Astrocyte (in vitro differentiated cells and primary cell): ENCODE results near the gene DAP. TPM values are rescaled to one million over a fixed set of nuclear protein-coding genes. Genes with fewer than 3 reads are reported as not detected.

Experiments used
- DNase-seq: peaks from one replicate; pipeline ENCODE4 v3.0.0-alpha.2; 2010; ENCODE audit warnings: low read depth
- FAIRE-seq: peaks from 2 replicates; lab custom pipeline; 2011; peaks lifted over from hg19 to GRCh38; lab: Jason Lieb, UNC
- H2AFZ ChIP-seq: 2 replicates; pipeline ENCODE4 v1.6.0; 2012; ENCODE audit warnings: low read depth, low read length, inconsistent platforms
- H3K27ac ChIP-seq: 2 replicates; pipeline ENCODE4 v1.5.1; 2011; ENCODE audit warnings: low read depth, low read length, inconsistent platforms
- H3K27me3 ChIP-seq: 2 replicates; pipeline ENCODE4 v1.6.0; 2011; ENCODE audit warnings: low read length, inconsistent platforms; ENCODE audit not compliant: insufficient read depth
- H3K36me3 ChIP-seq: 2 replicates; pipeline ENCODE4 v1.5.1; 2011; ENCODE audit warnings: low read length, inconsistent platforms; ENCODE audit not compliant: insufficient read depth
- H3K4me1 ChIP-seq: 2 replicates; pipeline ENCODE4 v1.5.1; 2011; ENCODE audit warnings: low read length, inconsistent platforms; ENCODE audit not compliant: insufficient read depth
- H3K4me2 ChIP-seq: 2 replicates; pipeline ENCODE4 v1.6.0; 2012; ENCODE audit warnings: low read length, inconsistent platforms
- H3K4me3 ChIP-seq: 2 replicates; pipeline ENCODE4 v1.5.1; 2011; ENCODE audit warnings: low read depth, mild to moderate bottlenecking, low read length, inconsistent platforms; ENCODE audit not compliant: insufficient read depth
- H3K79me2 ChIP-seq: 2 replicates; pipeline ENCODE4 v1.6.0; 2012; ENCODE audit warnings: mild to moderate bottlenecking, low read length, inconsistent platforms; ENCODE audit not compliant: insufficient read depth
- H3K9ac ChIP-seq: 2 replicates; pipeline ENCODE4 v1.6.0; 2012; ENCODE audit warnings: mild to moderate bottlenecking, low read length, inconsistent platforms
- H3K9me3 ChIP-seq: 2 replicates; pipeline ENCODE4 v1.5.1; 2012; ENCODE audit warnings: low read depth, mild to moderate bottlenecking, low read length, inconsistent platforms; ENCODE audit not compliant: insufficient read depth
- H4K20me1 ChIP-seq: 2 replicates; pipeline ENCODE4 v1.6.0; 2012; ENCODE audit warnings: low read length, inconsistent platforms; ENCODE audit not compliant: insufficient read depth
- H3K27ac Mint-ChIP-seq: one replicate; pipeline ENCODE4 v1.8.0; 2021; ENCODE audit warnings: mild to moderate bottlenecking, mixed read lengths; ENCODE audit not compliant: unreplicated experiment
- H3K27me3 Mint-ChIP-seq: one replicate; pipeline ENCODE4 v1.8.0; 2021; ENCODE audit warnings: low read depth, mixed read lengths; ENCODE audit not compliant: unreplicated experiment
- H3K36me3 Mint-ChIP-seq: one replicate; pipeline ENCODE4 v1.8.0; 2021; ENCODE audit warnings: low read depth, mixed read lengths; ENCODE audit not compliant: unreplicated experiment
- H3K4me1 Mint-ChIP-seq: one replicate; pipeline ENCODE4 v1.8.0; 2021; ENCODE audit warnings: low read depth, mixed read lengths; ENCODE audit not compliant: unreplicated experiment
- H3K4me3 Mint-ChIP-seq: one replicate; pipeline ENCODE4 v1.8.0; 2021; ENCODE audit warnings: mild to moderate bottlenecking, moderate library complexity, mixed read lengths; ENCODE audit not compliant: unreplicated experiment
- H3K9me3 Mint-ChIP-seq: one replicate; pipeline ENCODE4 v1.8.0; 2021; ENCODE audit warnings: mild to moderate bottlenecking, mixed read lengths; ENCODE audit not compliant: unreplicated experiment
- CTCF ChIP-seq: IDR thresholded peaks from 2 replicates; pipeline ENCODE4 v1.5.1; 2011; ENCODE audit warnings: low read depth, mild to moderate bottlenecking, inconsistent platforms, low read length, moderate library complexity; ENCODE audit not compliant: insufficient read depth
- EZH2 ChIP-seq: IDR thresholded peaks from 2 replicates; pipeline ENCODE4 v1.6.1; 2012; ENCODE audit warnings: mild to moderate bottlenecking, low read length, inconsistent platforms; ENCODE audit not compliant: insufficient read depth
- total RNA-seq: library from RNA; stranded (reverse); gene quantifications from 2 replicates; pipeline ENCODE4 v1.2.1, GENCODE V29; 2021

The DAP gene
- total RNA-seq, 1 donor from 2014 or later = 239 TPM

- Histone ChIP-seq H3K27me3 (no peaks in the 10 kb centered on the region), H2AFZ (no peak overlapping the region), H4K20me1 (peaks cover 6% of the 10 kb centered on the region), H3K4me3 (no peak overlapping the region), H3K36me3 (no peaks in the 10 kb centered on the region), H3K79me2 (no peaks in the 10 kb centered on the region), H3K4me1 (peaks cover 17% of the 10 kb centered on the region), H3K27ac (no peak overlapping the region), H3K4me2 (no peak overlapping the region), H3K9me3 (peaks cover 3% of the 10 kb centered on the region), H3K9ac (no peak overlapping the region)
- H3K27ac Mint-ChIP-seq = peak overlapping the region; percentile 47
- H3K9me3 Mint-ChIP-seq = no peaks in the 10 kb centered on the region
- H3K4me3 Mint-ChIP-seq = no peak overlapping the region
- H3K27me3 Mint-ChIP-seq = no peaks in the 10 kb centered on the region
- FAIRE-seq (no peak), DNase-seq (no peak)
- peaks cover 12% of the 10 kb centered on the region for H3K36me3 Mint-ChIP-seq
- TF ChIP-seq CTCF = no peak
- TF ChIP-seq EZH2 = no peak
- peaks cover 24% of the 10 kb centered on the region for H3K4me1 Mint-ChIP-seq
Measured at GRCh38 chr5:10637944-10638343, 123.1 kb downstream of the DAP start.

- TF ChIP-seq CTCF (no peak), EZH2 (no peak)
- FAIRE-seq = no peak
- Histone ChIP-seq H3K9ac (no peak overlapping the region), H3K9me3 (peaks cover 3% of the 10 kb centered on the region), H3K27me3 (no peaks in the 10 kb centered on the region), H3K4me3 (no peak overlapping the region), H3K79me2 (no peaks in the 10 kb centered on the region), H3K36me3 (no peaks in the 10 kb centered on the region), H4K20me1 (peaks cover 6% of the 10 kb centered on the region), H3K4me1 (peaks cover 28% of the 10 kb centered on the region), H2AFZ (no peak overlapping the region), H3K4me2 (peak overlapping the region; percentile 53), H3K27ac (no peak overlapping the region)
- peaks cover 32% of the 10 kb centered on the region for H3K4me1 Mint-ChIP-seq
- H3K27me3 Mint-ChIP-seq = no peaks in the 10 kb centered on the region
- H3K4me3 Mint-ChIP-seq = no peak overlapping the region
- no peak for DNase-seq
- no peak overlapping the region for H3K27ac Mint-ChIP-seq
- H3K9me3 Mint-ChIP-seq = no peaks in the 10 kb centered on the region
- peaks cover 10% of the 10 kb centered on the region for H3K36me3 Mint-ChIP-seq
Measured at GRCh38 chr5:10636363-10637142, 124.5 kb downstream of the DAP start.

GRCh38 chr5:10635867-10636350 lies 125.1 kb downstream of the DAP start:
- peak overlapping the region; percentile 20 for H3K9ac ChIP-seq
- peak overlapping the region; percentile 51 for H3K27ac ChIP-seq
- H3K9me3 Mint-ChIP-seq = no peaks in the 10 kb centered on the region
- H4K20me1 ChIP-seq = peaks cover 6% of the 10 kb centered on the region
- H3K4me1 ChIP-seq = peaks cover 28% of the 10 kb centered on the region
- H2AFZ ChIP-seq = no peak overlapping the region
- no peak overlapping the region for H3K4me3 Mint-ChIP-seq
- DNase-seq = peak; percentile 32
- peaks cover 8% of the 10 kb centered on the region for H3K36me3 Mint-ChIP-seq
- H3K9me3 ChIP-seq = peaks cover 3% of the 10 kb centered on the region
- H3K36me3 ChIP-seq = no peaks in the 10 kb centered on the region
- peaks cover 37% of the 10 kb centered on the region for H3K4me1 Mint-ChIP-seq
- no peak overlapping the region for H3K4me3 ChIP-seq
- H3K27me3 ChIP-seq = no peaks in the 10 kb centered on the region
- H3K27me3 Mint-ChIP-seq = no peaks in the 10 kb centered on the region
- H3K79me2 ChIP-seq = no peaks in the 10 kb centered on the region
- TF ChIP-seq EZH2 (no peak), CTCF (no peak)
- H3K4me2 ChIP-seq = peak overlapping the region; percentile 53
- H3K27ac Mint-ChIP-seq = no peak overlapping the region
- FAIRE-seq = no peak
